GM20000 (cell line): ENCODE data around the gene FMN1.

Experiments
- DNase-seq: peaks from one replicate; pipeline ENCODE4 v3.0.0; 2012; ENCODE audit warnings: low spot score
- CTCF ChIP-seq: IDR thresholded peaks from 2 replicates; pipeline ENCODE4 v1.5.1; 2012; ENCODE audit warnings: mild to moderate bottlenecking, control low read depth; ENCODE audit errors: extremely low read depth, missing control alignments

FMN1 gene

GRCh38 chr15:33043636-33044035 is 150.9 kb downstream of the FMN1 start:
- TF ChIP-seq CTCF: no peak
- DNase-seq: no peak

GRCh38 chr15:33040496-33040895 is 154.0 kb downstream of the FMN1 start:
- no peak for TF ChIP-seq CTCF
- no peak for DNase-seq

- no peak for DNase-seq
- no peak for TF ChIP-seq CTCF
Measured at GRCh38 chr15:33034588-33034987, 159.9 kb downstream of the FMN1 start.

- DNase-seq: no peak
- no peak for TF ChIP-seq CTCF
Measured at GRCh38 chr15:33032053-33032452, 162.5 kb downstream of the FMN1 start.

GRCh38 chr15:33031324-33031821 is 163.1 kb downstream of the FMN1 start:
- no peak for DNase-seq
- TF ChIP-seq CTCF: no peak

- TF ChIP-seq CTCF: no peak
- DNase-seq: no peak
Measured at GRCh38 chr15:33030315-33030714, 164.2 kb downstream of the FMN1 start.

GRCh38 chr15:33029109-33029652 is 165.3 kb downstream of the FMN1 start:
- no peak for DNase-seq
- TF ChIP-seq CTCF: no peak
